Spleen (tissue), 7 donors: ENCODE data around the gene RNF215.
A peak's percentile ranks its signal among the peaks of the same experiment; 100 is the strongest.

ENCODE experiments used
- CTCF ChIP-seq, 11 experiments: fragments of 200-600 bp in 7 of 11; fragments of 450-650 bp in 4 of 11; sonication (generic) in 4 of 11; IDR thresholded peaks in 8 of 11; conservative IDR thresholded peaks in 3 of 11; 1 replicate in 7 of 11; 2 replicates in 4 of 11; pipeline versions ENCODE4 v1.4.0 to v1.8.0; 2016 to 2021; ENCODE audit warnings: antibody characterized with exemption in 11 of 11, inconsistent platforms in 4 of 11, mild to moderate bottlenecking in 1 of 11
- POLR2A ChIP-seq, 3 donors: fragments of 450-650 bp; IDR thresholded peaks; one replicate each; pipeline ENCODE4 v1.5.1; 2017; ENCODE audit warnings: antibody characterized with exemption in 3 of 3, mild to moderate bottlenecking in 1 of 3
- POLR2AphosphoS5 ChIP-seq, 3 donors: sonication (generic); formaldehyde crosslinking; IDR thresholded peaks; one replicate each; pipeline ENCODE4 v1.5.1; 2017; ENCODE audit warnings: antibody characterized with exemption in 3 of 3
- donor health status: DM: no; HTN: no; CAD: no; lungs with moderate emphysema.
- donor health status: DM: no; HTN: no; CAD: no.
- donor health status: DM: no; HTN: no; CAD: no.

GRCh38 chr22:30390974-30391691 is 3.9 kb upstream of the RNF215 start:
- TF ChIP-seq CTCF (IDR thresholded peaks at IDR 0.05 in 8 of 11, conservative IDR thresholded peaks at IDR 0.05 in 3 of 11) (peak; percentile 81 to 93 (median 85)), POLR2A (IDR thresholded peaks at IDR 0.05) (no peak), POLR2AphosphoS5 (IDR thresholded peaks at IDR 0.05) (peak in 1 of 3 donors; percentile 39)
